ENCODE results near the gene OBSCN.

DNA sequence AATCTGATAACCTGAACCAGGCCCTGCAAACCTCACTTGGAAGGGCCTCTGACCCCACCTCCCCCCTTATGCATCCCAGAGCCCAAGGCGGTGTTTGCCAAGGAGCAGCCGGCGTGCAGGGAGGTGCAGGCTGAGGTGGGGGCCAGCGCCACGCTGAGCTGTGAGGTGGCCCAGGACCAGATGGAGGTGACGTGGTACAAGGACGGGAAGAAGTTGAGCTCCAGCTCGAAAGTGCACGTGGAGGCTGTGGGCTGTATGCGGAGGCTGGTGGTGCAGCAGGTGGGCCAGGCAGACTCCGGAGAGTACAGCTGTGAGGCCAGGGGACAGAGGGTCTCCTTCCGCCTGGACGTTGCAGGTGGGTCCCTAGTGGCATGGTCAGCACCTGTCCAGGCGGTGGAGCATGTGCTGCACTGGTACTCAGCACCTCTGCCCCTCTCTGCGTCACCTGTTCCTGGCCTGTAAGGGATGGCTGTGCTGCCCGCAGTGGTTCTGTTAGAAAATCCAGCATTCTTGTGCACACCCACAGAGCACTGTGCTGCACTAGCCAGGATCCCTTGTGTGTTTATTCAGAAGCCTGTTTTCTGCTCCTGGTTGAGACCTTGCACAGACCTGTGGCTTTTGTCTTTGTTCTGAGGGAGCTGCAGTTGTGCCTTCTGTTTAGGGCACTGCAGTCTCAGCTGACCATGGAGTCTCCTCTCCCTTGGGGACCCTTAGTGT is 11.6 kb downstream of the OBSCN start:
- TF ChIP-seq REST (IDR thresholded peaks at IDR 0.05; ENCODE audit: insufficient replicate concordance, low read depth): no peak
- no peak for TF ChIP-seq POLR2AphosphoS5 (IDR thresholded peaks at IDR 0.05; ENCODE audit: low read depth)
- TF ChIP-seq, protein P1, sequence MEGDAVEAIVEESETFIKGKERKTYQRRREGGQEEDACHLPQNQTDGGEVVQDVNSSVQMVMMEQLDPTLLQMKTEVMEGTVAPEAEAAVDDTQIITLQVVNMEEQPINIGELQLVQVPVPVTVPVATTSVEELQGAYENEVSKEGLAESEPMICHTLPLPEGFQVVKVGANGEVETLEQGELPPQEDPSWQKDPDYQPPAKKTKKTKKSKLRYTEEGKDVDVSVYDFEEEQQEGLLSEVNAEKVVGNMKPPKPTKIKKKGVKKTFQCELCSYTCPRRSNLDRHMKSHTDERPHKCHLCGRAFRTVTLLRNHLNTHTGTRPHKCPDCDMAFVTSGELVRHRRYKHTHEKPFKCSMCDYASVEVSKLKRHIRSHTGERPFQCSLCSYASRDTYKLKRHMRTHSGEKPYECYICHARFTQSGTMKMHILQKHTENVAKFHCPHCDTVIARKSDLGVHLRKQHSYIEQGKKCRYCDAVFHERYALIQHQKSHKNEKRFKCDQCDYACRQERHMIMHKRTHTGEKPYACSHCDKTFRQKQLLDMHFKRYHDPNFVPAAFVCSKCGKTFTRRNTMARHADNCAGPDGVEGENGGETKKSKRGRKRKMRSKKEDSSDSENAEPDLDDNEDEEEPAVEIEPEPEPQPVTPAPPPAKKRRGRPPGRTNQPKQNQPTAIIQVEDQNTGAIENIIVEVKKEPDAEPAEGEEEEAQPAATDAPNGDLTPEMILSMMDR (IDR thresholded peaks at IDR 0.05; ENCODE audit: insufficient read depth, low read length): no peak
- TF ChIP-seq GABPA (IDR thresholded peaks at IDR 0.05; ENCODE audit: low read depth): no peak
- no peak for TF ChIP-seq SPI1 (IDR thresholded peaks at IDR 0.05; ENCODE audit: borderline replicate concordance, low read depth)

Data from HL-60 (cell line).